K562 (cell line): ENCODE results near the gene IL1B. TPM values are rescaled to one million over a fixed set of nuclear protein-coding genes. Genes with fewer than 3 reads are reported as not detected.

Experiments
- CSDE1 ChIP-seq, 2 experiments: fragments of 450-650 bp; IDR thresholded peaks; 2 replicates each; pipeline ENCODE4 v1.6.1; 2016; ENCODE audit warnings: mild to moderate bottlenecking in 1 of 2
- DPF2 ChIP-seq: fragments of 450-650 bp; IDR thresholded peaks from 2 replicates; pipeline ENCODE4 v1.6.1; 2016
- FOS ChIP-seq: IDR thresholded peaks from 3 replicates; pipeline ENCODE4 v1.6.1; 2011; ENCODE audit not compliant: insufficient read length; ENCODE audit errors: extremely low read depth
- HOXB6 ChIP-seq: fragments of 250-450 bp; sonication (Bioruptor Pico); IDR thresholded peaks from 2 replicates; pipeline ENCODE4 v1.5.1; 2022; ENCODE audit warnings: mild to moderate bottlenecking, borderline replicate concordance
- KLF6 ChIP-seq: fragments of 250-450 bp; sonication (Bioruptor Pico); IDR thresholded peaks from 2 replicates; pipeline ENCODE4 v1.4.0; 2020; ENCODE audit warnings: mild to moderate bottlenecking, moderate library complexity, borderline replicate concordance
- MAFK ChIP-seq: IDR thresholded peaks from 2 replicates; pipeline ENCODE4 v1.6.1; 2011; ENCODE audit warnings: low read length, improper control_type of control experiment
- PRPF4 ChIP-seq: fragments of 200-400 bp; formaldehyde crosslinking; IDR thresholded peaks from one replicate; pipeline ENCODE4 v1.6.1; 2017; ENCODE audit warnings: low read length, low read depth, mild to moderate bottlenecking; ENCODE audit not compliant: insufficient read depth, poor library complexity, severe bottlenecking
- PYGO2 ChIP-seq: fragments of 450-650 bp; IDR thresholded peaks from 2 replicates; pipeline ENCODE4 v1.6.1; 2016; ENCODE audit warnings: mild to moderate bottlenecking, missing genetic modification characterization, moderate library complexity, missing compliant biosample characterization
- RBM15 ChIP-seq: fragments of 200-400 bp; formaldehyde crosslinking; IDR thresholded peaks from 2 replicates; pipeline ENCODE4 v1.6.1; 2018; ENCODE audit warnings: mild to moderate bottlenecking, low read length, moderate library complexity; ENCODE audit not compliant: insufficient read depth
- TAF1 ChIP-seq: IDR thresholded peaks from 2 replicates; pipeline ENCODE4 v1.6.1; 2011; ENCODE audit warnings: mild to moderate bottlenecking, low read length, moderate library complexity; ENCODE audit not compliant: insufficient read depth, control insufficient read depth, severe bottlenecking; ENCODE audit errors: extremely low read depth
- ZFP36 ChIP-seq: fragments of 150-350 bp; IDR thresholded peaks from 2 replicates; pipeline ENCODE4 v1.6.1; 2018; ENCODE audit warnings: low read length, low read depth; ENCODE audit not compliant: partially characterized antibody
- ZKSCAN1 ChIP-seq: fragments of 150-350 bp; IDR thresholded peaks from 2 replicates; pipeline ENCODE4 v1.6.1; 2016; ENCODE audit warnings: low read depth, low read length
- ZNF133 ChIP-seq: fragments of 250-450 bp; sonication (Bioruptor Pico); IDR thresholded peaks from 2 replicates; pipeline ENCODE4 v1.4.0; 2020; ENCODE audit warnings: mild to moderate bottlenecking
- ZNF507 ChIP-seq: conservative IDR thresholded peaks from 2 replicates; pipeline ENCODE4 v1.6.1; 2017; ENCODE audit warnings: missing genetic modification characterization, missing compliant biosample characterization
- polyA plus RNA-seq, 8 experiments: library from polyadenylated mRNA; depleted of rRNA in 4 of 8; stranded (reverse) in 5 of 8; unstranded in 3 of 8; fragments of >200 nt; fragmentation: Nextera tagmentation in 2 of 8; fragmentation: Illumina TruSeq in 1 of 8; extraction: Ambion mirVana in 2 of 8; extraction: Trizol in 1 of 8; gene quantifications; 2 replicates each; pipeline versions ENCODE4 v1.2.1 to v1.2.3, GENCODE V29; 2011 to 2014; ENCODE audit warnings: inconsistent platforms in 1 of 8, missing spikeins in 1 of 8
- total RNA-seq, 7 experiments: library from RNA; depleted of rRNA in 6 of 7; stranded (reverse); fragments of >200 nt in 6 of 7; fragmentation: Illumina TruSeq in 2 of 7; extraction: Trizol in 2 of 7; gene quantifications; 2 replicates each; pipeline versions ENCODE4 v1.2.1 to v1.2.3, GENCODE V29; 2011 to 2021; ENCODE audit warnings: low replicate concordance in 1 of 7
- TF ChIP-seq, protein P1 (sequence below): fragments of 450-650 bp; IDR thresholded peaks from 2 replicates; pipeline ENCODE4 v1.6.1; 2016; ENCODE audit warnings: low read depth, mild to moderate bottlenecking, moderate library complexity
- TF ChIP-seq, protein P2 (sequence below): fragments of 450-650 bp; formaldehyde crosslinking; IDR thresholded peaks from 2 replicates; pipeline ENCODE4 v1.4.0; 2020; ENCODE audit warnings: mild to moderate bottlenecking, mixed read lengths
- TF ChIP-seq, protein P3 (sequence below): fragments of 250-450 bp; sonication (Bioruptor Pico); IDR thresholded peaks from 2 replicates; pipeline ENCODE4 v1.4.0; 2020
- TF ChIP-seq, protein P4 (sequence below): fragments of 450-650 bp; IDR thresholded peaks from 2 replicates; pipeline ENCODE4 v1.6.1; 2016; ENCODE audit warnings: mild to moderate bottlenecking
- TF ChIP-seq, protein P5 (sequence below): sonication (generic); IDR thresholded peaks from 2 replicates; pipeline ENCODE4 v1.6.1; 2016
- TF ChIP-seq, protein P6 (sequence below): fragments of 450-650 bp; formaldehyde crosslinking; IDR thresholded peaks from 2 replicates; pipeline ENCODE4 v1.4.0; 2022; ENCODE audit warnings: mild to moderate bottlenecking, moderate library complexity

The IL1B gene
- total and polyA plus RNA-seq, 9 of the 15 experiments (the other 6 are each of a cell fraction or from before 2014, with no cell fraction given): 0.29 TPM; not detected in 8

DNA sequence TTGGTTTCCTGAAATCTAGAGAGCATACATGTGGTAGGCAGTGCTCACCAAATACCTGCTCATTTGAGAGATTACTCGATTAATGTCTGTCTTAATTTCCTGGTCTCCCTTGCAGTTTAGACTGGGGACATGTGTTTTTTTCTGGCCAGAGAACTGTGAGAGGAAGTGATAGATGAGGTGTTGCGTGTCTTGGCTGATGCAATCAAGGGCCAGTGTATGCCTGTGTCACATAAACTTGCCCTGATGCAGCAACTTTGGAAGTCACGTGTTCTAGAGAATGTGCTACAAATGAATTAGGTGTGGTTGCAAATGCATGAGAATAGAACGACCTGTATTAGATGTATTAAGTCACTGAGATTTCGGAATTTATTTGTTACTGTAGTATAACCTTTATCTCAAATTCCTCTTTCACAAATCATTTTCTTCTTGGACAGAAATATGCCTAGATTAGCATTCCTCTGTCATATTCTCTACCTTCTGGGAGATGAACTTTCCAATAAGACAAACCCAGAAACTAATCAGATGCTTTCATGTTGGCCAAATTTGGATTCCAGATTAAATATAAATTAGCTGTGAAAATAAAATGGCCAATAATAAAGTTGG is 42.3 kb downstream of the IL1B start (continued):
- no peak for TF ChIP-seq PRPF4
- TF ChIP-seq, protein P1, sequence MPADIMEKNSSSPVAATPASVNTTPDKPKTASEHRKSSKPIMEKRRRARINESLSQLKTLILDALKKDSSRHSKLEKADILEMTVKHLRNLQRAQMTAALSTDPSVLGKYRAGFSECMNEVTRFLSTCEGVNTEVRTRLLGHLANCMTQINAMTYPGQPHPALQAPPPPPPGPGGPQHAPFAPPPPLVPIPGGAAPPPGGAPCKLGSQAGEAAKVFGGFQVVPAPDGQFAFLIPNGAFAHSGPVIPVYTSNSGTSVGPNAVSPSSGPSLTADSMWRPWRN: peak; percentile 57
- TF ChIP-seq MAFK: peak; percentile 88
- no peak for TF ChIP-seq TAF1
- no peak for TF ChIP-seq ZNF133 (CRISPR knock-in tag)
- TF ChIP-seq RBM15: no peak
- TF ChIP-seq ZKSCAN1: no peak
- TF ChIP-seq, protein P2, sequence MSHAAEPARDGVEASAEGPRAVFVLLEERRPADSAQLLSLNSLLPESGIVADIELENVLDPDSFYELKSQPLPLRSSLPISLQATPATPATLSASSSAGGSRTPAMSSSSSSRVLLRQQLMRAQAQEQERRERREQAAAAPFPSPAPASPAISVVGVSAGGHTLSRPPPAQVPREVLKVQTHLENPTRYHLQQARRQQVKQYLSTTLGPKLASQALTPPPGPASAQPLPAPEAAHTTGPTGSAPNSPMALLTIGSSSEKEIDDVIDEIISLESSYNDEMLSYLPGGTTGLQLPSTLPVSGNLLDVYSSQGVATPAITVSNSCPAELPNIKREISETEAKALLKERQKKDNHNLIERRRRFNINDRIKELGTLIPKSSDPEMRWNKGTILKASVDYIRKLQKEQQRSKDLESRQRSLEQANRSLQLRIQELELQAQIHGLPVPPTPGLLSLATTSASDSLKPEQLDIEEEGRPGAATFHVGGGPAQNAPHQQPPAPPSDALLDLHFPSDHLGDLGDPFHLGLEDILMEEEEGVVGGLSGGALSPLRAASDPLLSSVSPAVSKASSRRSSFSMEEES (CRISPR knock-in tag): peak; percentile 98
- TF ChIP-seq PYGO2 (tag): peak; percentile 62; the same call in 1 of the 2 replicates
- peak; percentile 69; the same call in 1 of the 2 replicates for TF ChIP-seq KLF6 (CRISPR knock-in tag)
- TF ChIP-seq HOXB6 (CRISPR knock-in tag): 0 out of 2 replicates have a peak, but pooled peaks have one; percentile 14
- TF ChIP-seq, protein P3, sequence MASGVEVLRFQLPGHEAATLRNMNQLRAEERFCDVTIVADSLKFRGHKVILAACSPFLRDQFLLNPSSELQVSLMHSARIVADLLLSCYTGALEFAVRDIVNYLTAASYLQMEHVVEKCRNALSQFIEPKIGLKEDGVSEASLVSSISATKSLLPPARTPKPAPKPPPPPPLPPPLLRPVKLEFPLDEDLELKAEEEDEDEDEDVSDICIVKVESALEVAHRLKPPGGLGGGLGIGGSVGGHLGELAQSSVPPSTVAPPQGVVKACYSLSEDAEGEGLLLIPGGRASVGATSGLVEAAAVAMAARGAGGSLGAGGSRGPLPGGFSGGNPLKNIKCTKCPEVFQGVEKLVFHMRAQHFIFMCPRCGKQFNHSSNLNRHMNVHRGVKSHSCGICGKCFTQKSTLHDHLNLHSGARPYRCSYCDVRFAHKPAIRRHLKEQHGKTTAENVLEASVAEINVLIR: peak; percentile 62; the same call in 1 of the 2 replicates
- TF ChIP-seq, protein P4, sequence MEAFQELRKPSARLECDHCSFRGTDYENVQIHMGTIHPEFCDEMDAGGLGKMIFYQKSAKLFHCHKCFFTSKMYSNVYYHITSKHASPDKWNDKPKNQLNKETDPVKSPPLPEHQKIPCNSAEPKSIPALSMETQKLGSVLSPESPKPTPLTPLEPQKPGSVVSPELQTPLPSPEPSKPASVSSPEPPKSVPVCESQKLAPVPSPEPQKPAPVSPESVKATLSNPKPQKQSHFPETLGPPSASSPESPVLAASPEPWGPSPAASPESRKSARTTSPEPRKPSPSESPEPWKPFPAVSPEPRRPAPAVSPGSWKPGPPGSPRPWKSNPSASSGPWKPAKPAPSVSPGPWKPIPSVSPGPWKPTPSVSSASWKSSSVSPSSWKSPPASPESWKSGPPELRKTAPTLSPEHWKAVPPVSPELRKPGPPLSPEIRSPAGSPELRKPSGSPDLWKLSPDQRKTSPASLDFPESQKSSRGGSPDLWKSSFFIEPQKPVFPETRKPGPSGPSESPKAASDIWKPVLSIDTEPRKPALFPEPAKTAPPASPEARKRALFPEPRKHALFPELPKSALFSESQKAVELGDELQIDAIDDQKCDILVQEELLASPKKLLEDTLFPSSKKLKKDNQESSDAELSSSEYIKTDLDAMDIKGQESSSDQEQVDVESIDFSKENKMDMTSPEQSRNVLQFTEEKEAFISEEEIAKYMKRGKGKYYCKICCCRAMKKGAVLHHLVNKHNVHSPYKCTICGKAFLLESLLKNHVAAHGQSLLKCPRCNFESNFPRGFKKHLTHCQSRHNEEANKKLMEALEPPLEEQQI: peak; percentile 83; the same call in 1 of the 2 replicates
- no peak for TF ChIP-seq FOS
- peak; percentile 85 for TF ChIP-seq DPF2
- TF ChIP-seq, protein P5, sequence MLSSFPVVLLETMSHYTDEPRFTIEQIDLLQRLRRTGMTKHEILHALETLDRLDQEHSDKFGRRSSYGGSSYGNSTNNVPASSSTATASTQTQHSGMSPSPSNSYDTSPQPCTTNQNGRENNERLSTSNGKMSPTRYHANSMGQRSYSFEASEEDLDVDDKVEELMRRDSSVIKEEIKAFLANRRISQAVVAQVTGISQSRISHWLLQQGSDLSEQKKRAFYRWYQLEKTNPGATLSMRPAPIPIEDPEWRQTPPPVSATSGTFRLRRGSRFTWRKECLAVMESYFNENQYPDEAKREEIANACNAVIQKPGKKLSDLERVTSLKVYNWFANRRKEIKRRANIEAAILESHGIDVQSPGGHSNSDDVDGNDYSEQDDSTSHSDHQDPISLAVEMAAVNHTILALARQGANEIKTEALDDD: no peak; the same call in 1 of the 2 replicates
- no peak for TF ChIP-seq CSDE1 (IDR thresholded peaks at IDR 0.05)
- TF ChIP-seq ZNF507: no peak
- TF ChIP-seq ZFP36: peak; percentile 33
- TF ChIP-seq, protein P6, sequence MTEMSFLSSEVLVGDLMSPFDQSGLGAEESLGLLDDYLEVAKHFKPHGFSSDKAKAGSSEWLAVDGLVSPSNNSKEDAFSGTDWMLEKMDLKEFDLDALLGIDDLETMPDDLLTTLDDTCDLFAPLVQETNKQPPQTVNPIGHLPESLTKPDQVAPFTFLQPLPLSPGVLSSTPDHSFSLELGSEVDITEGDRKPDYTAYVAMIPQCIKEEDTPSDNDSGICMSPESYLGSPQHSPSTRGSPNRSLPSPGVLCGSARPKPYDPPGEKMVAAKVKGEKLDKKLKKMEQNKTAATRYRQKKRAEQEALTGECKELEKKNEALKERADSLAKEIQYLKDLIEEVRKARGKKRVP (CRISPR knock-in tag): peak; percentile 100
